H1 (cell line): ENCODE measurements around the gene RHBDF2. TPM values are rescaled to one million over a fixed set of nuclear protein-coding genes. Genes with fewer than 3 reads are reported as not detected.
A peak's percentile ranks its signal among the peaks of the same experiment; 100 is the strongest.

Source experiments
- CTCF ChIA-PET: fragments of 300-600 bp; sonication (Branson Sonifier 250); formaldehyde crosslinking; loops from one replicate; lab custom pipeline; 2021; ENCODE audit not compliant: partially characterized antibody; lab: Charles Lee
- POLR2A ChIA-PET: fragments of 300-600 bp; sonication (Branson Sonifier 250); formaldehyde crosslinking; loops from one replicate; lab custom pipeline; 2021; ENCODE audit warnings: inconsistent platforms; ENCODE audit not compliant: partially characterized antibody; lab: Charles Lee
- DNase-seq, 2 experiments: peaks; one replicate each; pipeline versions ENCODE4 v3.0.0 to v3.0.0-alpha.2; 2010 to 2022; ENCODE audit warnings: low spot score in 2 of 2, low read depth in 1 of 2, mixed read lengths in 1 of 2
- FAIRE-seq: peaks from 2 replicates; lab custom pipeline; 2011; peaks lifted over from hg19 to GRCh38; lab: Jason Lieb, UNC
- H2AFZ ChIP-seq: 2 replicates; pipeline ENCODE4 v1.8.1; 2012; ENCODE audit warnings: low read length, inconsistent platforms
- H2AK5ac ChIP-seq: 2 replicates; pipeline ENCODE4 v1.6.1; 2013; ENCODE audit warnings: low read depth, low read length
- H2BK120ac ChIP-seq: replicated peaks from 2 replicates; pipeline ENCODE3; 2013; ENCODE audit warnings: low read depth, low read length, inconsistent platforms
- H2BK12ac ChIP-seq: 2 replicates; pipeline ENCODE4 v1.6.1; 2013; ENCODE audit warnings: low read depth, low read length
- H2BK15ac ChIP-seq: 2 replicates; pipeline ENCODE4 v1.6.1; 2013; ENCODE audit warnings: low read length
- H2BK20ac ChIP-seq: 2 replicates; pipeline ENCODE4 v1.6.1; 2013; ENCODE audit warnings: low read length
- H2BK5ac ChIP-seq: 2 replicates; pipeline ENCODE4 v1.6.1; 2013; ENCODE audit warnings: low read depth, low read length
- H3K14ac ChIP-seq: 2 replicates; pipeline ENCODE4 v1.6.1; 2013; ENCODE audit warnings: inconsistent platforms; ENCODE audit not compliant: insufficient read length
- H3K18ac ChIP-seq: 2 replicates; pipeline ENCODE4 v1.6.1; 2013; ENCODE audit warnings: low read length; ENCODE audit errors: extremely low read depth
- H3K23ac ChIP-seq: 2 replicates; pipeline ENCODE4 v1.6.1; 2013; ENCODE audit warnings: inconsistent platforms; ENCODE audit not compliant: insufficient read length
- H3K23me2 ChIP-seq: 2 replicates; pipeline ENCODE4 v1.6.1; 2013; ENCODE audit warnings: low read depth, low read length
- H3K27ac ChIP-seq: 2 replicates; pipeline ENCODE4 v1.6.1; 2011; ENCODE audit warnings: low read depth, low read length, inconsistent platforms
- H3K27me3 ChIP-seq, 4 experiments: replicated peaks in 1 of 4; 1 replicate in 1 of 4; 2 replicates in 3 of 4; pipeline versions ENCODE4 v1.6.1 to v1.8.1; 2011 to 2013; ENCODE audit warnings: low read length in 3 of 4, mild to moderate bottlenecking in 3 of 4, inconsistent platforms in 2 of 4, mixed read lengths in 2 of 4, moderate library complexity in 1 of 4; ENCODE audit not compliant: control insufficient read depth in 3 of 4, insufficient read depth in 3 of 4; ENCODE audit errors: extremely low read depth in 1 of 4
- H3K36me3 ChIP-seq, 4 experiments: 2 replicates each; pipeline versions ENCODE4 v1.6.1 to v1.8.1; 2011 to 2013; ENCODE audit warnings: mild to moderate bottlenecking in 4 of 4, low read length in 3 of 4, moderate library complexity in 2 of 4, control low read depth in 1 of 4, inconsistent platforms in 1 of 4; ENCODE audit not compliant: insufficient read depth in 4 of 4, control insufficient read depth in 2 of 4
- H3K4ac ChIP-seq: replicated peaks from 2 replicates; pipeline ENCODE3; 2013; ENCODE audit warnings: low read length, low read depth, mixed read lengths, inconsistent platforms; ENCODE audit not compliant: insufficient read length
- H3K4me1 ChIP-seq, 4 experiments: replicated peaks in 1 of 4; 1 replicate in 1 of 4; 2 replicates in 3 of 4; pipeline versions ENCODE4 v1.6.1 to v1.8.1; 2011 to 2013; ENCODE audit warnings: low read length in 3 of 4, inconsistent platforms in 2 of 4, mixed read lengths in 1 of 4; ENCODE audit not compliant: insufficient read depth in 4 of 4, control insufficient read depth in 3 of 4
- H3K4me2 ChIP-seq, 2 experiments: 2 replicates each; pipeline versions ENCODE4 v1.6.1 to v1.8.1; 2011 to 2013; ENCODE audit warnings: low read depth in 2 of 2, low read length in 2 of 2, control low read depth in 1 of 2, inconsistent platforms in 1 of 2, mild to moderate bottlenecking in 1 of 2; ENCODE audit not compliant: insufficient read depth in 1 of 2
- H3K4me3 ChIP-seq, 4 experiments: fragments of 200-600, 300-600 bp in 1 of 4; sonication (generic), shearing (Covaris generic), sonication (Bioruptor Twin) in 1 of 4; 2 replicates each; pipeline versions ENCODE4 v1.5.1 to v1.8.1; 2011 to 2016; ENCODE audit warnings: low read length in 4 of 4, low read depth in 3 of 4, control low read depth in 2 of 4, inconsistent platforms in 2 of 4, mild to moderate bottlenecking in 2 of 4, mixed read lengths in 1 of 4, moderate library complexity in 1 of 4; ENCODE audit not compliant: insufficient read depth in 2 of 4; ENCODE audit errors: extremely low read depth in 1 of 4
- H3K56ac ChIP-seq: replicated peaks from 2 replicates; pipeline ENCODE3; 2013; ENCODE audit warnings: low read depth, mild to moderate bottlenecking, mixed read lengths, low read length, inconsistent platforms; ENCODE audit not compliant: insufficient read length
- H3K79me1 ChIP-seq: 2 replicates; pipeline ENCODE4 v1.6.1; 2013; ENCODE audit warnings: low read depth, low read length, control low read depth
- H3K79me2 ChIP-seq, 2 experiments: 2 replicates each; pipeline versions ENCODE4 v1.6.1 to v1.8.1; 2012 to 2013; ENCODE audit warnings: low read length in 2 of 2, mild to moderate bottlenecking in 2 of 2, inconsistent platforms in 1 of 2; ENCODE audit not compliant: insufficient read depth in 2 of 2, control insufficient read depth in 1 of 2
- H3K9ac ChIP-seq, 4 experiments: replicated peaks in 1 of 4; 1 replicate in 1 of 4; 2 replicates in 3 of 4; pipeline versions ENCODE4 v1.6.1 to v1.8.1; 2011 to 2013; ENCODE audit warnings: low read depth in 3 of 4, low read length in 3 of 4, control low read depth in 2 of 4, mild to moderate bottlenecking in 2 of 4, moderate library complexity in 2 of 4, inconsistent platforms in 1 of 4; ENCODE audit errors: extremely low read depth in 1 of 4
- H3K9me3 ChIP-seq, 2 experiments: 2 replicates each; pipeline versions ENCODE4 v1.6.1 to v1.8.1; 2012 to 2013; ENCODE audit warnings: mild to moderate bottlenecking in 2 of 2, moderate library complexity in 2 of 2, control low read depth in 1 of 2, inconsistent platforms in 1 of 2, low read depth in 1 of 2, low read length in 1 of 2, mixed read lengths in 1 of 2; ENCODE audit not compliant: insufficient read depth in 2 of 2
- H4K20me1 ChIP-seq, 2 experiments: replicated peaks in 1 of 2; 2 replicates each; pipeline versions ENCODE3 to v1.8.1; 2011 to 2013; ENCODE audit warnings: inconsistent platforms in 2 of 2, low read length in 2 of 2, mild to moderate bottlenecking in 1 of 2; ENCODE audit not compliant: insufficient read depth in 2 of 2, control insufficient read depth in 1 of 2
- H4K5ac ChIP-seq: 2 replicates; pipeline ENCODE4 v1.6.1; 2013; ENCODE audit warnings: low read length, low read depth, mixed read lengths, inconsistent platforms; ENCODE audit not compliant: insufficient read length
- H4K8ac ChIP-seq: 2 replicates; pipeline ENCODE4 v1.8.0; 2013; ENCODE audit warnings: mild to moderate bottlenecking, moderate library complexity, low read length, inconsistent platforms; ENCODE audit not compliant: insufficient read depth; ENCODE audit errors: extremely low read depth
- H4K91ac ChIP-seq: replicated peaks from 2 replicates; pipeline ENCODE3; 2013; ENCODE audit warnings: low read length, mixed read lengths, inconsistent platforms; ENCODE audit not compliant: insufficient read length
- BCL11A ChIP-seq, 2 experiments: IDR thresholded peaks; one replicate each; pipeline ENCODE4 v1.6.1; 2011; ENCODE audit warnings: low read depth in 2 of 2, low read length in 2 of 2, mild to moderate bottlenecking in 2 of 2
- CHD1 ChIP-seq: IDR thresholded peaks from 2 replicates; pipeline ENCODE4 v1.6.1; 2012; ENCODE audit warnings: low read depth, low read length, improper control_type of control experiment
- FOSL1 ChIP-seq: IDR thresholded peaks from 2 replicates; pipeline ENCODE4 v1.6.1; 2011; ENCODE audit warnings: mild to moderate bottlenecking, low read depth, low read length, moderate library complexity; ENCODE audit not compliant: insufficient read depth
- KDM5A ChIP-seq: fragments of 200-600 bp; IDR thresholded peaks from 2 replicates; pipeline ENCODE4 v1.7.1; 2012; ENCODE audit warnings: mild to moderate bottlenecking, low read length, inconsistent platforms, mixed read lengths
- RNF2 ChIP-seq: fragments of 200-900, 300-1000 bp; sonication (generic); IDR thresholded peaks from 2 replicates; pipeline ENCODE4 v1.7.1; 2016; ENCODE audit warnings: borderline replicate concordance, low read depth, mild to moderate bottlenecking, antibody characterized with exemption, low read length; ENCODE audit not compliant: poor library complexity, severe bottlenecking; ENCODE audit errors: missing control alignments
- RXRA ChIP-seq: IDR thresholded peaks from 2 replicates; pipeline ENCODE4 v1.6.1; 2011; ENCODE audit warnings: low read depth, mild to moderate bottlenecking, low read length, moderate library complexity; ENCODE audit not compliant: insufficient read depth
- SIRT6 ChIP-seq: IDR thresholded peaks from one replicate; pipeline ENCODE4 v1.7.1; 2012; ENCODE audit warnings: low read length, inconsistent platforms
- SP2 ChIP-seq: IDR thresholded peaks from 2 replicates; pipeline ENCODE4 v1.6.1; 2012; ENCODE audit warnings: mild to moderate bottlenecking, low read length, inconsistent platforms
- TEAD4 ChIP-seq: IDR thresholded peaks from 2 replicates; pipeline ENCODE4 v1.6.1; 2012; ENCODE audit warnings: low read depth, low read length, inconsistent platforms, mixed read lengths
- WGBS, 2 experiments: shearing (Covaris generic) in 1 of 2; methylation state at CpG; one replicate each; pipeline versions ENCODE4 v1.1.6 to v1.1.7; 2013 to 2015; ENCODE audit warnings: low lambda C conversion rate in 2 of 2, mixed read lengths in 2 of 2, inconsistent platforms in 1 of 2, low coverage in 1 of 2, missing lambda C conversion rate in 1 of 2; ENCODE audit not compliant: insufficient replicate concordance in 2 of 2, insufficient coverage in 1 of 2, insufficient read length in 1 of 2; ENCODE audit errors: extremely low coverage in 1 of 2, missing lambda C conversion rate in 1 of 2; 5-methylcytosine and 5-hydroxymethylcytosine counted together
- polyA plus RNA-seq, 7 experiments: library from polyadenylated mRNA; depleted of rRNA in 3 of 7; stranded (reverse) in 5 of 7; unstranded in 2 of 7; fragments of >200 nt in 5 of 7; fragments of 200-250 nt in 2 of 7; gene quantifications; 1 replicate in 5 of 7; 2 replicates in 1 of 7; 4 replicates in 1 of 7; pipeline versions ENCODE4 v1.2.1 to v1.2.3, GENCODE V29; 2011 to 2013; ENCODE audit warnings: missing spikeins in 2 of 7, mixed read lengths in 2 of 7
- total RNA-seq: library from RNA; stranded (reverse); fragmentation: NEBNext Ultra II Directional; extraction: Animal tissue kit (Norgen Biotek cat#: 25700); gene quantifications from 2 replicates; pipeline ENCODE4 v1.2.1, GENCODE V29; 2021
- TF ChIP-seq, protein P1 (sequence below): IDR thresholded peaks from 2 replicates; pipeline ENCODE4 v1.6.1; 2011; ENCODE audit warnings: low read length, improper control_type of control experiment
- TF ChIP-seq, protein P2 (sequence below): IDR thresholded peaks from 2 replicates; pipeline ENCODE4 v1.6.1; 2011; ENCODE audit warnings: low read depth, mild to moderate bottlenecking, low read length; ENCODE audit not compliant: insufficient read depth

Gene RHBDF2
- total and polyA plus RNA-seq, 2 of the 8 experiments (the other 6 are each of a cell fraction or from before 2014, with no cell fraction given) = 21.2 to 25.9 TPM

DNA sequence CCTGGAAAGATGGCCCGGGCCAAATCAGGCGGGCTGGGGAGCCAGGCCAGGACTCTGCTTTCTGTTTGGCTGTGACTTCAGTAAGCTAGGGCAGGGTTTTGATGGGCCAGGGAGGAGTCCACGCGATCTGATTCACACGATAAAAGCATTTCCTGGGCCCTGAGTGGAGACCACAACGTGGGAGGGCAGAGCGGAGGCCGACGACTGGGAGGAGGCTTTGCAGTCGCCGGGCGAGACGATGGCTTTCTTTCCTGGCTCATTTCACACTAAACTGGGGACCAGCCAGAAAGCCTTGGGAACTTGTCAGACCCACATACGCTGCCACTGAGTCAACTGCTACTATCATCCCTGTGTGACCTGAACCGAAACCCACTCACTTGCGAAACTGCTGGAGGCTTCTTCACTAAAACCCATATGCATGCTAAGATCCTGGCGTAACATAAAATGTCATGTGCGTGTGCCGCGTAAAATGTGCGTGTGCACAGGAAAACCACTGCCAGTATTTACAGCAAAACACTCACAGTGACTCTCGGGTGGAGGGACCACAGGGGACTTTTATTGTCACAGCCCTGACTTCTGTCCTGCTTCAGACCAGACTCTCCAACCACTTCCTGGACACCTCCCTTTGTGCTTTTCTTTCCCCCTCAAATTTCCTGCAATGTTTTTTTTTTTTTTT is 14.2 kb upstream of the RHBDF2 start:
- no peak overlapping the region for H2BK5ac ChIP-seq
- peaks cover 0 to 1% of the 10 kb centered on the region in 2 experiments for H4K20me1 ChIP-seq
- H2BK120ac ChIP-seq = no peak overlapping the region
- no peaks in the 10 kb centered on the region for H3K36me3 ChIP-seq
- H2AFZ ChIP-seq = no peak overlapping the region
- no peaks in the 10 kb centered on the region for H3K79me1 ChIP-seq
- ChIA-PET POLR2A (no interaction called here), CTCF (interaction anchor here (0.9 to 3.7 kb wide), 8 partner anchors 10 to 199 kb away, joined by 3 to 15 read pairs (median 4); no protein-coding TSS in a partner anchor)
- peaks cover 0 to 4% (median 0%) of the 10 kb centered on the region in 4 experiments; a peak in 3 of 7 replicates for H3K4me1 ChIP-seq
- H3K14ac ChIP-seq = no peak overlapping the region
- no peak overlapping the region for H3K56ac ChIP-seq
- no peak overlapping the region for H3K4me2 ChIP-seq
- H4K5ac ChIP-seq = no peak overlapping the region
- H2AK5ac ChIP-seq = no peak overlapping the region
- no peak overlapping the region for H4K91ac ChIP-seq
- no peak overlapping the region for H2BK12ac ChIP-seq
- H3K9ac ChIP-seq = no peak overlapping the region
- DNase-seq = no peak
- H3K4ac ChIP-seq = no peak overlapping the region
- H2BK15ac ChIP-seq = no peak overlapping the region
- H2BK20ac ChIP-seq = no peak overlapping the region
- no peak overlapping the region for H3K18ac ChIP-seq
- no peaks in the 10 kb centered on the region for H3K79me2 ChIP-seq
- no peaks in the 10 kb centered on the region for H3K23me2 ChIP-seq
- no peak overlapping the region for H3K4me3 ChIP-seq
- peak overlapping the region; percentile 65; the same call in 1 of the 2 replicates for H4K8ac ChIP-seq
- H3K27me3 ChIP-seq = no peaks in the 10 kb centered on the region
- no peak overlapping the region for H3K23ac ChIP-seq
- no peaks in the 10 kb centered on the region for H3K9me3 ChIP-seq
- no peak overlapping the region for H3K27ac ChIP-seq
- WGBS, 2 experiments = 94% methylated on average over 22 of the region's 22 CpGs; no CpG with 5 or more reads in 1 of the 2 experiments
- FAIRE-seq = no peak
- no peak for TF ChIP-seq FOSL1
- no peak for TF ChIP-seq RNF2
- TF ChIP-seq KDM5A = no peak
- no peak for TF ChIP-seq SP2
- no peak for TF ChIP-seq SIRT6
- no peak for TF ChIP-seq BCL11A (IDR thresholded peaks at IDR 0.05; ENCODE audit: low read depth in 2 of 2, low read length in 2 of 2)
- TF ChIP-seq, protein P1, sequence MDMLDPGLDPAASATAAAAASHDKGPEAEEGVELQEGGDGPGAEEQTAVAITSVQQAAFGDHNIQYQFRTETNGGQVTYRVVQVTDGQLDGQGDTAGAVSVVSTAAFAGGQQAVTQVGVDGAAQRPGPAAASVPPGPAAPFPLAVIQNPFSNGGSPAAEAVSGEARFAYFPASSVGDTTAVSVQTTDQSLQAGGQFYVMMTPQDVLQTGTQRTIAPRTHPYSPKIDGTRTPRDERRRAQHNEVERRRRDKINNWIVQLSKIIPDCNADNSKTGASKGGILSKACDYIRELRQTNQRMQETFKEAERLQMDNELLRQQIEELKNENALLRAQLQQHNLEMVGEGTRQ = no peak
- TF ChIP-seq CHD1 = no peak
- TF ChIP-seq RXRA = no peak
- TF ChIP-seq TEAD4 = no peak
- TF ChIP-seq, protein P2, sequence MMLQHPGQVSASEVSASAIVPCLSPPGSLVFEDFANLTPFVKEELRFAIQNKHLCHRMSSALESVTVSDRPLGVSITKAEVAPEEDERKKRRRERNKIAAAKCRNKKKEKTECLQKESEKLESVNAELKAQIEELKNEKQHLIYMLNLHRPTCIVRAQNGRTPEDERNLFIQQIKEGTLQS = no peak
